ENCODE measurements around the gene RXFP4. TPM values are rescaled to one million over a fixed set of nuclear protein-coding genes. Genes with fewer than 3 reads are reported as not detected.

The RXFP4 gene
- polyA plus RNA-seq, 1 of the 3 experiments (the other 2 are of a cell fraction) = not detected

DNA sequence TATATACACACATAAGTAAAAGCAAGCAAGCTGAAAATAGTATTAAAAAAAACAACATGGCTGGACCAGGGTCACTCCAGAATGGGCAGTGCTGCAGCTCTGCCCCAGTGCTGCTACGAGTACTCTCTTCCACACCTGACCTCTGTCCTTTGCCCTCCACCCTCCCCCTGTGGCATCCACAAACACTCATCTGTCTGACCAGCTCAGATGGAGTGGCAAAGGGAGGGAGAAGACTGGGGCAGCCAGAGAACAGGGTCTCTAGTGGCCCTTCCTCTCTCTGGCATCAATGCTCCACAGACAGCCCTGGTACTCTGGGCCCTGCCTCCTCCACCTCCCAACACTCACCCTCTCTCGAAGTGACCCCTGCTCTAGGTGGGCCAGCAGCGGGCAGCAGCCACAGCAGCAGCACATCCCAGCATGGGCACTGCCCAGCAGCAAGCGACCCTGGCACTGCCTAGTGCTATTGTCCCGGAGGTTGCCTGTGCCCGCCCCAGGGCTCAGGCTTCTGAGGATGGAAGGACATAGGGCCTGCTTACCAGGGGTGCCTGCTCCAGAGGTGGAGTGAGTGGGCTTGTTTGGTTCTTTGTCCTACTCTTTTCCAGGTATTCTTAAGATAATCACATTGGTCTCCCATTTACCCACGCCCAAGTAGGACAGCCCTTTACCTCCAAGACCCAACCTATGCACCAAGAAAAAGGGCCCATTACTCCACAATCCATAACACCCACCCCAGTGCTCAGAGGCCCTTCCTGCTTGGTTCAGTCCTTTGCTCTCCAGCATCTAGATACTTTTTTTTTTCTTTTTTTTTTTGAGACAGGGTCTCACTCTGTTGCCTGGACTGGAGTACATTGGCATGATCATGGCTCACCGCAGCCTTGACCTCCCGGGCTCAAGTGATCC lies 30.7 kb downstream of the RXFP4 start:
- 91% methylated on average over 4 of the region's 9 CpGs for WGBS (ENCODE audit: low lambda C conversion rate)
- Histone ChIP-seq H3K9ac (no peak overlapping the region), H2AFZ (ENCODE audit: low read depth) (no peak overlapping the region), H3K4me3 (ENCODE audit: low read depth in 2 of 2, low read length in 1 of 2) (no peak overlapping the region), H3F3A (replicated peaks; ENCODE audit: insufficient read depth) (peaks cover 18% of the 10 kb centered on the region), H3K27ac (ENCODE audit: low read depth in 2 of 2, low read length in 1 of 2) (no peak overlapping the region), H3K4me2 (no peak overlapping the region), H3K79me2 (ENCODE audit: insufficient read depth) (peaks cover 100% of the 10 kb centered on the region), H4K20me1 (ENCODE audit: insufficient read depth) (peaks cover 92% of the 10 kb centered on the region), H3K36me3 (replicated peaks in 1 of 2; ENCODE audit: control insufficient read depth in 1 of 2, insufficient read depth in 2 of 2, low read length in 1 of 2) (peaks cover 15 to 21% of the 10 kb centered on the region in 2 experiments), H3K9me3 (no peaks in the 10 kb centered on the region), H3K9me2 (no peaks in the 10 kb centered on the region), H3K27me3 (ENCODE audit: insufficient read depth) (no peaks in the 10 kb centered on the region), H3K4me1 (ENCODE audit: control insufficient read depth in 1 of 2, insufficient read depth in 2 of 2, low read depth in 1 of 2, low read length in 1 of 2) (peaks cover 35 to 59% of the 10 kb centered on the region in 2 experiments)
- TF ChIP-seq, protein P1, sequence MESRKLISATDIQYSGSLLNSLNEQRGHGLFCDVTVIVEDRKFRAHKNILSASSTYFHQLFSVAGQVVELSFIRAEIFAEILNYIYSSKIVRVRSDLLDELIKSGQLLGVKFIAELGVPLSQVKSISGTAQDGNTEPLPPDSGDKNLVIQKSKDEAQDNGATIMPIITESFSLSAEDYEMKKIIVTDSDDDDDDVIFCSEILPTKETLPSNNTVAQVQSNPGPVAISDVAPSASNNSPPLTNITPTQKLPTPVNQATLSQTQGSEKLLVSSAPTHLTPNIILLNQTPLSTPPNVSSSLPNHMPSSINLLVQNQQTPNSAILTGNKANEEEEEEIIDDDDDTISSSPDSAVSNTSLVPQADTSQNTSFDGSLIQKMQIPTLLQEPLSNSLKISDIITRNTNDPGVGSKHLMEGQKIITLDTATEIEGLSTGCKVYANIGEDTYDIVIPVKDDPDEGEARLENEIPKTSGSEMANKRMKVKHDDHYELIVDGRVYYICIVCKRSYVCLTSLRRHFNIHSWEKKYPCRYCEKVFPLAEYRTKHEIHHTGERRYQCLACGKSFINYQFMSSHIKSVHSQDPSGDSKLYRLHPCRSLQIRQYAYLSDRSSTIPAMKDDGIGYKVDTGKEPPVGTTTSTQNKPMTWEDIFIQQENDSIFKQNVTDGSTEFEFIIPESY (IDR thresholded peaks at IDR 0.05; ENCODE audit: borderline replicate concordance, low read depth) = no peak
- no peak for TF ChIP-seq EZH2phosphoT487 (IDR thresholded peaks at IDR 0.05; ENCODE audit: borderline replicate concordance, low read depth)
- no peak for TF ChIP-seq JUND (IDR thresholded peaks at IDR 0.05)
- ChIA-PET CTCF (interaction anchor here (0.5 to 1.3 kb wide), 2 partner anchors 16 to 95 kb away, joined by 3 to 5 read pairs; no protein-coding TSS in a partner anchor), POLR2A (no interaction called here)
- DNase-seq = no peak

DNA sequence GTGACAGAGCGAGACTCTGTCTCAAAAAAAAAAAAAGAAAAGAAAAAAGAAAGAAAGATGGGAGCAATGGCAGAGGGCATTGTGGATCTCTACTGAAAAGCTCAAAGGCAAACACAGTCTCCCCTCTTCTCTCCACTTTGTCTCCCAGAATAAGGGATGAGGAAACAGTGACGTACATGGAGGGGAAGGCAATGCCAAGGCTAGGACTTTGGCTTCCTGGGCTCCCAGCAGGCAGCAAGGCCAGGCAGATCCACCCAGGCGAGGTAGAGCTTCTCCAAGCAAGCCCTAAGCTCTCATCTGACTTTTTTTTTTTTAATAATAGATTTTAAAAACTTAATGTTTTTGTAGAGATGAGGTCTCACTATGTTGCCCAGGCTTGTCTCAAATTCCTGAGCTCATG lies 32.3 kb downstream of the RXFP4 start:
- H3K9me2 ChIP-seq = no peaks in the 10 kb centered on the region
- ChIA-PET CTCF (interaction anchor here (0.6 to 3.7 kb wide), 2 partner anchors 16 to 36 kb away, joined by 3 to 16 read pairs; no protein-coding TSS in a partner anchor), POLR2A (no interaction called here)
- H2AFZ ChIP-seq (ENCODE audit: low read depth) = no peak overlapping the region
- H3K79me2 ChIP-seq (ENCODE audit: insufficient read depth) = peaks cover 100% of the 10 kb centered on the region
- peaks cover 36 to 49% of the 10 kb centered on the region in 2 experiments for H3K4me1 ChIP-seq (ENCODE audit: control insufficient read depth in 1 of 2, insufficient read depth in 2 of 2, low read depth in 1 of 2, low read length in 1 of 2)
- WGBS (ENCODE audit: low lambda C conversion rate) = 93% methylated on average over 3 of the region's 3 CpGs
- H3K36me3 ChIP-seq (replicated peaks in 1 of 2; ENCODE audit: control insufficient read depth in 1 of 2, insufficient read depth in 2 of 2, low read length in 1 of 2) = peaks cover 2 to 11% of the 10 kb centered on the region in 2 experiments
- H3K27ac ChIP-seq (ENCODE audit: low read depth in 2 of 2, low read length in 1 of 2) = no peak overlapping the region
- peaks cover 76% of the 10 kb centered on the region for H4K20me1 ChIP-seq (ENCODE audit: insufficient read depth)
- H3K4me2 ChIP-seq = no peak overlapping the region
- no peak overlapping the region for H3K4me3 ChIP-seq (ENCODE audit: low read depth in 2 of 2, low read length in 1 of 2)
- no peaks in the 10 kb centered on the region for H3K27me3 ChIP-seq (ENCODE audit: insufficient read depth)
- H3K9me3 ChIP-seq = no peaks in the 10 kb centered on the region
- H3F3A ChIP-seq (replicated peaks; ENCODE audit: insufficient read depth) = peaks cover 15% of the 10 kb centered on the region
- no peak overlapping the region for H3K9ac ChIP-seq
- no peak for DNase-seq
- TF ChIP-seq TEAD4 (IDR thresholded peaks at IDR 0.05; ENCODE audit: borderline replicate concordance, insufficient read depth) (no peak), NRF1 (IDR thresholded peaks at IDR 0.05; ENCODE audit: low read depth, low read length) (no peak), SMC3 (IDR thresholded peaks at IDR 0.05; ENCODE audit: low read depth, low read length) (no peak), NFIC (IDR thresholded peaks at IDR 0.05; ENCODE audit: borderline replicate concordance) (no peak), MXI1 (IDR thresholded peaks at IDR 0.05; ENCODE audit: low read depth, low read length) (no peak), JUND (IDR thresholded peaks at IDR 0.05) (no peak), YY1 (IDR thresholded peaks at IDR 0.05; ENCODE audit: low read depth) (no peak), TAF1 (IDR thresholded peaks at IDR 0.05; ENCODE audit: borderline replicate concordance, low read depth, low read length) (no peak), GATA2 (CRISPR knock-in tag; IDR thresholded peaks at IDR 0.05) (no peak), FOXM1 (IDR thresholded peaks at IDR 0.05; ENCODE audit: low read depth) (no peak), GABPA (IDR thresholded peaks at IDR 0.05; ENCODE audit: low read depth) (no peak), FOSL2 (IDR thresholded peaks at IDR 0.05; ENCODE audit: borderline replicate concordance, low read depth) (no peak), POLR2AphosphoS5 (IDR thresholded peaks at IDR 0.05; ENCODE audit: low read depth, low read length) (no peak)
- TF ChIP-seq, protein P2, sequence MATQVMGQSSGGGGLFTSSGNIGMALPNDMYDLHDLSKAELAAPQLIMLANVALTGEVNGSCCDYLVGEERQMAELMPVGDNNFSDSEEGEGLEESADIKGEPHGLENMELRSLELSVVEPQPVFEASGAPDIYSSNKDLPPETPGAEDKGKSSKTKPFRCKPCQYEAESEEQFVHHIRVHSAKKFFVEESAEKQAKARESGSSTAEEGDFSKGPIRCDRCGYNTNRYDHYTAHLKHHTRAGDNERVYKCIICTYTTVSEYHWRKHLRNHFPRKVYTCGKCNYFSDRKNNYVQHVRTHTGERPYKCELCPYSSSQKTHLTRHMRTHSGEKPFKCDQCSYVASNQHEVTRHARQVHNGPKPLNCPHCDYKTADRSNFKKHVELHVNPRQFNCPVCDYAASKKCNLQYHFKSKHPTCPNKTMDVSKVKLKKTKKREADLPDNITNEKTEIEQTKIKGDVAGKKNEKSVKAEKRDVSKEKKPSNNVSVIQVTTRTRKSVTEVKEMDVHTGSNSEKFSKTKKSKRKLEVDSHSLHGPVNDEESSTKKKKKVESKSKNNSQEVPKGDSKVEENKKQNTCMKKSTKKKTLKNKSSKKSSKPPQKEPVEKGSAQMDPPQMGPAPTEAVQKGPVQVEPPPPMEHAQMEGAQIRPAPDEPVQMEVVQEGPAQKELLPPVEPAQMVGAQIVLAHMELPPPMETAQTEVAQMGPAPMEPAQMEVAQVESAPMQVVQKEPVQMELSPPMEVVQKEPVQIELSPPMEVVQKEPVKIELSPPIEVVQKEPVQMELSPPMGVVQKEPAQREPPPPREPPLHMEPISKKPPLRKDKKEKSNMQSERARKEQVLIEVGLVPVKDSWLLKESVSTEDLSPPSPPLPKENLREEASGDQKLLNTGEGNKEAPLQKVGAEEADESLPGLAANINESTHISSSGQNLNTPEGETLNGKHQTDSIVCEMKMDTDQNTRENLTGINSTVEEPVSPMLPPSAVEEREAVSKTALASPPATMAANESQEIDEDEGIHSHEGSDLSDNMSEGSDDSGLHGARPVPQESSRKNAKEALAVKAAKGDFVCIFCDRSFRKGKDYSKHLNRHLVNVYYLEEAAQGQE (IDR thresholded peaks at IDR 0.05; ENCODE audit: low read depth, low read length) = no peak
- TF ChIP-seq, protein P1 (IDR thresholded peaks at IDR 0.05; ENCODE audit: borderline replicate concordance, low read depth) = no peak
- TF ChIP-seq, protein P3, sequence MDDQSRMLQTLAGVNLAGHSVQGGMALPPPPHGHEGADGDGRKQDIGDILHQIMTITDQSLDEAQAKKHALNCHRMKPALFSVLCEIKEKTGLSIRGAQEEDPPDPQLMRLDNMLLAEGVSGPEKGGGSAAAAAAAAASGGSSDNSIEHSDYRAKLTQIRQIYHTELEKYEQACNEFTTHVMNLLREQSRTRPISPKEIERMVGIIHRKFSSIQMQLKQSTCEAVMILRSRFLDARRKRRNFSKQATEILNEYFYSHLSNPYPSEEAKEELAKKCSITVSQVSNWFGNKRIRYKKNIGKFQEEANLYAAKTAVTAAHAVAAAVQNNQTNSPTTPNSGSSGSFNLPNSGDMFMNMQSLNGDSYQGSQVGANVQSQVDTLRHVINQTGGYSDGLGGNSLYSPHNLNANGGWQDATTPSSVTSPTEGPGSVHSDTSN (IDR thresholded peaks at IDR 0.05) = no peak
